ENCODE data around the gene PLA2G10.
"Not testable (repeated sequence)": the region's sequence is repeated elsewhere in the genome, so short reads cannot be mapped to it uniquely, and the experiment has no call there.

Gene PLA2G10

GRCh38 chr16:14694129-14694528 lies at the start of gene PLA2G10:
Gene PLA2G10, minus strand, starts transcription at chr16:14694308. Its CDS starts 79 bp downstream, at chr16:14694229.
- H3K4me3 ChIP-seq (replicated peaks in 1 of 2; ENCODE audit: low read depth in 2 of 2, low read length in 2 of 2); DNase-seq (ENCODE audit: low read depth in 2 of 2): not testable (repeated sequence)

GRCh38 chr16:14742273-14743128 lies 48.4 kb upstream of the PLA2G10 start, which contains the start of gene NPIPA2:
Gene NPIPA2, plus strand, starts transcription at chr16:14742533. Its CDS starts 5,533 bp downstream, at chr16:14748066.
- not testable (repeated sequence) for DNase-seq (ENCODE audit: low read depth in 2 of 2); H3K4me3 ChIP-seq (replicated peaks in 1 of 2; ENCODE audit: low read depth in 2 of 2, low read length in 2 of 2)

- DNase-seq (ENCODE audit: low read depth in 2 of 2); H3K4me3 ChIP-seq (replicated peaks in 1 of 2; ENCODE audit: low read depth in 2 of 2, low read length in 2 of 2): not testable (repeated sequence)
These were observed 47.7 kb upstream of the PLA2G10 start for GRCh38 chr16:14741794-14742193.

DNA sequence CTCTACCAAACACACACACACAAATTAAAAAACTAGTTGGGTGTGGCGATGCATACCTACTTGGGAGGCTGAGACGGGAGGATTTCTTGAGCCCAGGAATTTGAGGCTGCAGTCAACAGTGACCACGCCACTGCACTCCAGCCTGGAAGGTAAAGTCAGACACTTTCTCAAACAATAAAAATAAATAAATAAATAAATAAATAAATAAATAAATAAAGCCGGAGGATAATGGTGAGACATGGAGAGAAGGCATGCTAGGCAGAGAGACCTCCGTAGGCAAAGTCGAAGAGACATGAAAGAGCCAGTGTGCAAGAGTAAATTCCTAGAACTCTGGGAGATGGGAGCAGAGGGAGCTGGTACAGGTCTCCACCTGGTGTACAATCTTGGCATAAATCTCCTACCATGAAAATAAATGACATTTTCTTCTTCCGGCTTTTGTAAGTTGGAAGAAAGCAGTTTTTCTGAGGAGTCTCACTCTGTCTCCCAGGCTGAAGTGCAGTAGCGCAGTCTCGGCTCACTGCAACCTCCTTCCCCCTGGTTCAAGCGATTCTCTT lies 46.8 kb upstream of the PLA2G10 start:
- DNase-seq (ENCODE audit: low read depth in 2 of 2); H3K4me3 ChIP-seq (replicated peaks in 1 of 2; ENCODE audit: low read depth in 2 of 2, low read length in 2 of 2): not testable (repeated sequence)

DNA sequence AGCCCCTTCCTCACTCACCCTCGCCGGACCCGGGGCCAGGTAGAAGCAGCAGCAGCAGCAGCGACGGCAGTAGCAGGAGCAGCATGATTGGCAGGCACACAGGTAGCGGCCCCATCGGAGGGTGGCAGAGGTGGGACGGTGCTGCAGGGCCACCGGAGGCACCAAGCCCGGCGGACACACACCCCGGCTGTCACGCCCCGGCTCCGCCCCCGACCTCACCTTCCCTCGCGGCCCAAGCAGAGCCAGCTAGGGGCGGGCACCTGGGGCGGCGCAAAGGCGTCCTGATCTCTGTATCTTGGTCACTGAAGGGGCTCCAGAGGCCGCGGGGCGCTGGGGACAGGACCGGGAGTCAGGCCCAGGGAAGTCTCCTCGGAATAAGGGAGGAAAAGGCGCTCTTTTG lies 39.1 kb upstream of the PLA2G10 start:
- H3K4me3 ChIP-seq (replicated peaks in 1 of 2; ENCODE audit: low read depth in 2 of 2, low read length in 2 of 2); DNase-seq (ENCODE audit: low read depth in 2 of 2): not testable (repeated sequence)

- not testable (repeated sequence) for DNase-seq (ENCODE audit: low read depth in 2 of 2); H3K4me3 ChIP-seq (replicated peaks in 1 of 2; ENCODE audit: low read depth in 2 of 2, low read length in 2 of 2)
These were observed 9.3 kb upstream of the PLA2G10 start, which contains the start of gene NPIPA3 for GRCh38 chr16:14703156-14704011. Gene NPIPA3, plus strand, starts transcription at chr16:14703411. Its CDS starts 5,533 bp downstream, at chr16:14708944.

DNA sequence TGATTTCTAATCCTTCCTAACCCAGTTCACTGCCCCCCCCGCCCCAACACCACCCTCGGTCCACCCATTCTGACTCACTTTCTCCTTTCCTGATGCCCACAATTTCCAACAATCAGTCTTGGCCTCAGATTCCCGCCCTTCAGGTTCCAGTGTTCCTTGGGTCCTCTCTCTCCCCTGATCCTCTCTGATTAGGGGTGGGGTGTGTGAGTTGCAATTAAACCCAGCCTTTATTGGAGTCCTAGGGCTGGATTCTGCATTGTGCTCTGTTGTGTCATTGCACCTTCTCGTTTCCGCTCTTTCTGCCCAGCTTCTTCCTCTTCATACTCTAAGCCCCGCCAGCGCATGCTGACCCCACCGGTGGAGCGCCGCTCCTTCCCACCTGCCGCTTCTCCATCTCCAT lies 8.6 kb upstream of the PLA2G10 start:
- not testable (repeated sequence) for DNase-seq (ENCODE audit: low read depth in 2 of 2); H3K4me3 ChIP-seq (replicated peaks in 1 of 2; ENCODE audit: low read depth in 2 of 2, low read length in 2 of 2)

DNA sequence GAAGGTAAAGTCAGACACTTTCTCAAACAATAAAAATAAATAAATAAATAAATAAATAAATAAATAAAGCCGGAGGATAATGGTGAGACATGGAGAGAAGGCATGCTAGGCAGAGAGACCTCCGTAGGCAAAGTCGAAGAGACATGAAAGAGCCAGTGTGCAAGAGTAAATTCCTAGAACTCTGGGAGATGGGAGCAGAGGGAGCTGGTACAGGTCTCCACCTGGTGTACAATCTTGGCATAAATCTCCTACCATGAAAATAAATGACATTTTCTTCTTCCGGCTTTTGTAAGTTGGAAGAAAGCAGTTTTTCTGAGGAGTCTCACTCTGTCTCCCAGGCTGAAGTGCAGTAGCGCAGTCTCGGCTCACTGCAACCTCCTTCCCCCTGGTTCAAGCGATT lies 7.8 kb upstream of the PLA2G10 start:
- H3K4me3 ChIP-seq (replicated peaks in 1 of 2; ENCODE audit: low read depth in 2 of 2, low read length in 2 of 2); DNase-seq (ENCODE audit: low read depth in 2 of 2): not testable (repeated sequence)

- DNase-seq (ENCODE audit: low read depth in 2 of 2), result peak; percentile 58 to 67
These were observed 8.0 kb downstream of the PLA2G10 start for GRCh38 chr16:14685870-14686793.

DNA sequence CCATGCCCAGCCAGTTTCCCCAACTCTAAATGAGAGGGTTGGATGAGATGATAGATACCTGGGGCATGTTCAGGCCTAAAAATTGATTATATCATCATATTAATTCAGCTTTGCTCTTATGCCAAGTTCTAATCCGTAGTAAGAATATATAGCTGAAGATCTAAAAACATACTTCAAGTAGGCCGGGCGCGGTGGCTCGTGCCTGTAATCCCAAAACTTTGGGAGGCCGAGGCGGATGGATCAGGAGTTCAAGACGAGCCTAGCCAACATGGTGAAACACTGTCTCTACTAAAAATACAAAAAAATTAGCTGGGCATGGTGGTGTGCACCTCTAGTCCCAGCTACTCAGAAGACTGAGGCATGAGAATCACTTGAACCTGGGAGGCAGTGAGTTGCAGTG lies 12.0 kb downstream of the PLA2G10 start:
- no peak overlapping the region for H3K4me3 ChIP-seq (replicated peaks in 1 of 2; ENCODE audit: low read depth in 2 of 2, low read length in 2 of 2)
- TF ChIP-seq, protein P1, sequence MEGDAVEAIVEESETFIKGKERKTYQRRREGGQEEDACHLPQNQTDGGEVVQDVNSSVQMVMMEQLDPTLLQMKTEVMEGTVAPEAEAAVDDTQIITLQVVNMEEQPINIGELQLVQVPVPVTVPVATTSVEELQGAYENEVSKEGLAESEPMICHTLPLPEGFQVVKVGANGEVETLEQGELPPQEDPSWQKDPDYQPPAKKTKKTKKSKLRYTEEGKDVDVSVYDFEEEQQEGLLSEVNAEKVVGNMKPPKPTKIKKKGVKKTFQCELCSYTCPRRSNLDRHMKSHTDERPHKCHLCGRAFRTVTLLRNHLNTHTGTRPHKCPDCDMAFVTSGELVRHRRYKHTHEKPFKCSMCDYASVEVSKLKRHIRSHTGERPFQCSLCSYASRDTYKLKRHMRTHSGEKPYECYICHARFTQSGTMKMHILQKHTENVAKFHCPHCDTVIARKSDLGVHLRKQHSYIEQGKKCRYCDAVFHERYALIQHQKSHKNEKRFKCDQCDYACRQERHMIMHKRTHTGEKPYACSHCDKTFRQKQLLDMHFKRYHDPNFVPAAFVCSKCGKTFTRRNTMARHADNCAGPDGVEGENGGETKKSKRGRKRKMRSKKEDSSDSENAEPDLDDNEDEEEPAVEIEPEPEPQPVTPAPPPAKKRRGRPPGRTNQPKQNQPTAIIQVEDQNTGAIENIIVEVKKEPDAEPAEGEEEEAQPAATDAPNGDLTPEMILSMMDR (IDR thresholded peaks at IDR 0.05; ENCODE audit: low read depth, low read length), result no peak
- no peak for DNase-seq (ENCODE audit: low read depth in 2 of 2)

More at GRCh38 chr16:14685870-14686793, 8.0 kb downstream of the PLA2G10 start:
- H3K4me3 ChIP-seq (replicated peaks in 1 of 2; ENCODE audit: low read depth in 2 of 2, low read length in 2 of 2), result not testable (repeated sequence)

DNA sequence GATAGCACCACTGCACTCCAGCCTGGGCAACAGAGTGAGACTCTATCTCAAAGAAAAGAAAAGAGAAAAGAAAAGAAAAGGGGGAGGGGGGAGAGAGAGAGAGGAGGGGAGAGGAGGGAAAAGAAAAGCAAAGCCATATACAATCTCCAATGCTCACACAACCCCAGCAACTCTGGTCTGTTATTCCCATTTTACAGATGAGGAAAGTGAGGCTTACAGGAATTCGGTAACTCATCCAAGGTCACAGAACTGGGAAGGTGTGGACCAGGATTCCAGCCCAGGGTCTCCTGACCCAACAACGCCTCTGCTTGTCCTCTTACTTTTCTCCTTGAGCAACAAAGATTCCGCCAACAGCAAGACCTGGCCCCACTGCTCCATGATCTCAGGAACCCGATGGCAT lies 13.0 kb downstream of the PLA2G10 start:
- no peak for DNase-seq (ENCODE audit: low read depth in 2 of 2)
- TF ChIP-seq, protein P1 (IDR thresholded peaks at IDR 0.05; ENCODE audit: low read depth, low read length), result no peak

DNA sequence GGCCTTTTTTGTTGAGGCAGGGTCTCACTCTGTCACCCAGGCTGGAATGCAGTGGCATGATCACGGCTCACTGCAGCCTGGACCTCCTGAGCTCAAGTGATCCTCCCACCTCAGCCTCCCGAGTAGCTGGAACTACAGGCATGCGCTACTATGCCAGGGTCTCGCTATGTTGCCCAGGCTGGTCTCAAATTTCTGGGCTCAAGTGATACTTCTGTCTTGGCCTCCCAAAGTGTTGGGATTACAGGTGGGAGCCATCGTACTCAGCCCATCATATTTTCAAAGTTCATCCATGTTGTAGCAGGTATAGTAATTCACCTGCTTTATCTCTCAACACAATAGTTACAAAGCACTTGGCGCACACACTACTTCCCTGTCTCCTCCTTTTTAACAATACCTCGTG lies 13.7 kb downstream of the PLA2G10 start:
- not testable (repeated sequence) for DNase-seq (ENCODE audit: low read depth in 2 of 2); H3K4me3 ChIP-seq (replicated peaks in 1 of 2; ENCODE audit: low read depth in 2 of 2, low read length in 2 of 2)

More for the DNA sequence above, 13.0 kb downstream of the PLA2G10 start:
- no peak overlapping the region for H3K4me3 ChIP-seq (replicated peaks in 1 of 2; ENCODE audit: low read depth in 2 of 2, low read length in 2 of 2)

Measured in cardiac fibroblast (primary cell).